Upper lobe of left lung (tissue), 6 donors: ENCODE measurements around the gene APBB2. TPM values are rescaled to one million over a fixed set of nuclear protein-coding genes. Genes with fewer than 3 reads are reported as not detected.

Experiments
- ATAC-seq, 2 donors: fragments of 200-7000 bp; cut with Tn5 transposase; one replicate each; pipeline ENCODE4 v1.9.1; 2022; ENCODE audit warnings: mild to moderate bottlenecking in 2 of 2, moderate library complexity in 2 of 2; ENCODE audit not compliant: low FRiP score in 2 of 2
- DNase-seq, 2 donors: peaks; one replicate each; pipeline ENCODE4 v3.0.0-alpha.2; 2019 to 2020
- H3K27ac ChIP-seq, 4 donors: fragments of 200-600 bp; sonication (generic); one replicate each; pipeline ENCODE4 v1.5.1; 2016 to 2019
- H3K27me3 ChIP-seq, 4 donors: fragments of 200-600 bp; sonication (generic); one replicate each; pipeline ENCODE4 v1.5.1; 2017 to 2019
- H3K36me3 ChIP-seq, 4 donors: fragments of 200-600 bp; sonication (generic); one replicate each; pipeline ENCODE4 v1.5.1; 2016 to 2019
- H3K4me1 ChIP-seq, 4 donors: fragments of 200-600 bp; sonication (generic); one replicate each; pipeline ENCODE4 v1.5.1; 2018 to 2019
- H3K4me3 ChIP-seq, 4 donors: fragments of 200-600 bp; sonication (generic); one replicate each; pipeline ENCODE4 v1.5.1; 2017 to 2019; ENCODE audit warnings: mild to moderate bottlenecking in 2 of 4, moderate library complexity in 1 of 4
- H3K9me3 ChIP-seq, 4 donors: fragments of 200-600 bp; sonication (generic); one replicate each; pipeline ENCODE4 v1.5.1; 2018 to 2019
- EP300 ChIP-seq, 4 donors: sonication (generic); formaldehyde crosslinking; IDR thresholded peaks; one replicate each; pipeline ENCODE4 v1.5.1; 2017; ENCODE audit warnings: antibody characterized with exemption in 4 of 4, control low read depth in 2 of 4
- POLR2A ChIP-seq, 4 donors: fragments of 450-650 bp; IDR thresholded peaks; one replicate each; pipeline ENCODE4 v1.5.1; 2016 to 2017; ENCODE audit warnings: antibody characterized with exemption in 4 of 4, mild to moderate bottlenecking in 2 of 4
- POLR2AphosphoS5 ChIP-seq, 2 donors: sonication (generic); formaldehyde crosslinking; IDR thresholded peaks; one replicate each; pipeline ENCODE4 v1.5.1; 2017; ENCODE audit warnings: antibody characterized with exemption in 2 of 2
- WGBS, 2 donors: methylation state at CpG; one replicate each; pipeline ENCODE4 v1.1.5; 2017 to 2018; 5-methylcytosine and 5-hydroxymethylcytosine counted together
- total RNA-seq, 6 donors: library from RNA; depleted of rRNA in 4 of 6; stranded (reverse); fragments of >200 nt in 4 of 6; gene quantifications; one replicate each; pipeline versions ENCODE4 v1.1.0 to v1.2.1, GENCODE V29; 2016 to 2021
- TF ChIP-seq, protein P1 (sequence below), 6 experiments: fragments of 450-650 bp in 4 of 6; fragments of 200-600 bp in 2 of 6; sonication (generic) in 2 of 6; IDR thresholded peaks; one replicate each; pipeline ENCODE4 v1.5.1; 2016 to 2019; ENCODE audit warnings: antibody characterized with exemption in 6 of 6
- donor health status: DM: no; HTN: no; CAD: no; lungs with moderate emphysema.
- donor health status: DM: no; HTN: yes; CAD: no; lungs with severe emphysema.

Gene APBB2
- total RNA-seq, 6 donors from 2014 or later: 69.5 to 168 (median 102) TPM

DNA sequence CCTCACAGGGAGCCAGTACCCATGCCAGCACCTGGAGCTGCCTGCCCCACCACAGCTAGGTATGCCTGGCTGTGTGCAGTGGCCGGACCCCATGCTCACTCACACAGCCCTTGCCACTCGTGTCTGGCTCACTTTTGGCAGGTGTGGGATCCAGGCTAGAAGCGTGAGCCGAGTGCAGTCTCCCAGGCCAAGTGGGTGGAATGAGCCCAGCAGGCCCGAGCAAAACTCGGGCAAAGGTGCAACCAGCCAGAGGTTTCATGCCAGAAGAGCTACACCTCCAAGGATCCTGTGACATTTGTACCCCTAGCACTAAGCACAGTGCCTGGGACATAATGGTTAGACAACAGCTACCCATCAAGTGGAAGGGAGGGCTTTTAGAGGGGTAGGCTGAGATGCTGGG lies 246.8 kb downstream of the APBB2 start:
- Histone ChIP-seq H3K4me3 (no peak overlapping the region), H3K27ac (no peak overlapping the region), H3K36me3 (peaks cover 0 to 3% (median 0%) of the 10 kb centered on the region in 4 donors), H3K27me3 (no peaks in the 10 kb centered on the region), H3K4me1 (peaks cover 0 to 6% (median 0%) of the 10 kb centered on the region in 4 donors), H3K9me3 (no peaks in the 10 kb centered on the region)
- WGBS, 2 donors: 80 to 95% methylated on average over 2 to 6 of the region's 6 CpGs
- ATAC-seq (no peak), DNase-seq (no peak)
- no peak for TF ChIP-seq EP300 (IDR thresholded peaks at IDR 0.05)
- TF ChIP-seq POLR2AphosphoS5 (IDR thresholded peaks at IDR 0.05): no peak
- TF ChIP-seq POLR2A (IDR thresholded peaks at IDR 0.05): no peak
- TF ChIP-seq, protein P1, sequence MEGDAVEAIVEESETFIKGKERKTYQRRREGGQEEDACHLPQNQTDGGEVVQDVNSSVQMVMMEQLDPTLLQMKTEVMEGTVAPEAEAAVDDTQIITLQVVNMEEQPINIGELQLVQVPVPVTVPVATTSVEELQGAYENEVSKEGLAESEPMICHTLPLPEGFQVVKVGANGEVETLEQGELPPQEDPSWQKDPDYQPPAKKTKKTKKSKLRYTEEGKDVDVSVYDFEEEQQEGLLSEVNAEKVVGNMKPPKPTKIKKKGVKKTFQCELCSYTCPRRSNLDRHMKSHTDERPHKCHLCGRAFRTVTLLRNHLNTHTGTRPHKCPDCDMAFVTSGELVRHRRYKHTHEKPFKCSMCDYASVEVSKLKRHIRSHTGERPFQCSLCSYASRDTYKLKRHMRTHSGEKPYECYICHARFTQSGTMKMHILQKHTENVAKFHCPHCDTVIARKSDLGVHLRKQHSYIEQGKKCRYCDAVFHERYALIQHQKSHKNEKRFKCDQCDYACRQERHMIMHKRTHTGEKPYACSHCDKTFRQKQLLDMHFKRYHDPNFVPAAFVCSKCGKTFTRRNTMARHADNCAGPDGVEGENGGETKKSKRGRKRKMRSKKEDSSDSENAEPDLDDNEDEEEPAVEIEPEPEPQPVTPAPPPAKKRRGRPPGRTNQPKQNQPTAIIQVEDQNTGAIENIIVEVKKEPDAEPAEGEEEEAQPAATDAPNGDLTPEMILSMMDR (IDR thresholded peaks at IDR 0.05): no peak

DNA sequence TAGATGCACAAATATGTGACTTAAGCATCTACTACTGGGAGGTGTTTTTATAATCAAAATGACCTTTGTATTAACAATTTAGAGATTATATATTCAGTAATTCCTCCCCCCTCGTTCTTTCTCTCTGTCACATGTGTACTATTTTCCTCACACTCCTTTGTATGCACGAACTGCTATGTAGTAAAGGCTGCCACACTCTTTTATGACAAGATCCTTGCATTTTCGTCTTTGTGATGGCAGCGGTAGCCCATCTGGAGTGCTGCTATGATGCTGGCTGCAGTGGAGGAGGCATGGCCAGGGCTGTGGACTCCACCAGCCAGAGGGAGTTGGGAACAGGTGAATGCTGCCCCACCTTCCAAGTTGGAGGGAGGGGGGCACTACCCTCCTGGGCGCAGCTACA lies 248.3 kb downstream of the APBB2 start:
- TF ChIP-seq POLR2A (IDR thresholded peaks at IDR 0.05): no peak
- TF ChIP-seq, protein P1 (IDR thresholded peaks at IDR 0.05): no peak
- TF ChIP-seq EP300 (IDR thresholded peaks at IDR 0.05): no peak
- no peak for TF ChIP-seq POLR2AphosphoS5 (IDR thresholded peaks at IDR 0.05)
- H3K27ac ChIP-seq: no peak overlapping the region
- peaks cover 0 to 9% (median 0%) of the 10 kb centered on the region in 4 donors for H3K4me1 ChIP-seq
- no peak for DNase-seq
- H3K36me3 ChIP-seq: peaks cover 0 to 3% (median 0%) of the 10 kb centered on the region in 4 donors
- H3K9me3 ChIP-seq: no peaks in the 10 kb centered on the region
- H3K4me3 ChIP-seq: no peak overlapping the region
- 81 to 90% methylated on average over 5 of the region's 5 CpGs for WGBS, 2 donors
- H3K27me3 ChIP-seq: no peaks in the 10 kb centered on the region
- ATAC-seq: no peak

DNA sequence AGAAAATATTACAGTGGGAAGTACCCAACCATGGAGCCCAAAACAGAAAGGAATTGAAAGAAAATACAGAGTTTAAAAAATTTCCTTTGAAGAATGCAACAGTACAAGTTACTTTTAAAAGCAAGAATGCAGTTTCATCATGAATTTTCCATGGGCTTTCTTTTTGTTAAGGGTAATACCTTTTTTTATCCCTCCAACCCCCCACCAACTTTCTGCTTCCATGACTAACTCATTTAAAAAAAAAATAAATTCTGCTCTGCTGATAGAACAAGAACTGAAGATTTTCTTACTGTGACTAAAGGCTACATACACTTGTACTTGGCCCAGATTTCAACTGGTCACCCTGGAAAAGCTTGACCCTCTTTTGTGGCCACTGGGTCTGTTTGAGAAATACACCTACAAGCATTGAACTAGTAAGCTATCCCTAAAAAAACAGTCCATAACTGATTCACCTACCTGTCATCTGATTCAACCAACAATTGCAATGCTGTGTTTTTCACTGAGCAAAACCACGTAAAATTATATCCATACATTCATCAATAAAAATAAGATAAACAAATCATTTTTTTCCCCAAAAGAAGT lies 250.4 kb downstream of the APBB2 start:
- Histone ChIP-seq H3K27ac (no peak overlapping the region), H3K4me3 (no peak overlapping the region), H3K36me3 (peaks cover 0 to 3% (median 0%) of the 10 kb centered on the region in 4 donors), H3K27me3 (no peaks in the 10 kb centered on the region), H3K4me1 (peaks cover 0 to 9% (median 0%) of the 10 kb centered on the region in 4 donors), H3K9me3 (no peaks in the 10 kb centered on the region)
- TF ChIP-seq POLR2A (IDR thresholded peaks at IDR 0.05): no peak
- TF ChIP-seq, protein P1 (IDR thresholded peaks at IDR 0.05): no peak
- TF ChIP-seq POLR2AphosphoS5 (IDR thresholded peaks at IDR 0.05): no peak
- no peak for TF ChIP-seq EP300 (IDR thresholded peaks at IDR 0.05)
- WGBS, 2 donors: 85 to 93% methylated on average over 1 of the region's 1 CpG
- ATAC-seq (no peak), DNase-seq (no peak)

DNA sequence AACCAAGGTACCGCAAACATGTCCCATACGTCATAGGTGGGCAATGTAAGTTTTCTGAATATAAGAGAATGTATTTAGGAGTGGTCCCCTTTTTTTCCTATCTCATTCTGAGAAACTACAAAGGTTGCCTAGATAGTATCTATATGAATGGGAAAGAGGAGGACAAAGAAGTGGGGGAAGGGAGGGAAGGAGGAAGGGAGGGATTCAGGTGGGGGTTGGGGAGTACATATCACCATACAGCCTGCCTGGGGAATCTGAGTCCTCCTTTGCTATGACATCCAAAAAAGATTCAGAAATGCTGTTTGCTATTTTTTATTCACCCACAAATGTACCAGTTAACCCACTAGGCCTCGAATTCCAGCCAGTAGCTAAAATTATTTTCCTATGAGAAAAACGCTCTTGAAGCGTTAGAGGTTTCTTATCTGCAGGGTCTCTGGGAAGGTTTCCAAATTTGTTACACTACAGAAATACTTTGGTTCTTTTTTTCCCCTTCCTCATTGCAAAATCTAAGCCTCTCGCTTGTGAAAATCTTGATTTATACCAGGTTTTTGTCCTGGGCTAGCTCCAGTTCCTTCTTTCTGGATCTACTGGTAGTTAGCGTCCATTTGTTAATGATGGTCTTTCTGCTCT lies 251.7 kb downstream of the APBB2 start:
- Histone ChIP-seq H3K36me3 (peaks cover 0 to 3% (median 0%) of the 10 kb centered on the region in 4 donors), H3K27me3 (no peaks in the 10 kb centered on the region), H3K27ac (no peak overlapping the region), H3K9me3 (no peaks in the 10 kb centered on the region), H3K4me3 (no peak overlapping the region), H3K4me1 (peaks cover 0 to 7% (median 0%) of the 10 kb centered on the region in 4 donors)
- 67 to 72% methylated on average over 7 of the region's 7 CpGs for WGBS, 2 donors
- TF ChIP-seq POLR2AphosphoS5 (IDR thresholded peaks at IDR 0.05) (no peak), EP300 (IDR thresholded peaks at IDR 0.05) (no peak), POLR2A (IDR thresholded peaks at IDR 0.05) (no peak)
- no peak for DNase-seq
- no peak for ATAC-seq

DNA sequence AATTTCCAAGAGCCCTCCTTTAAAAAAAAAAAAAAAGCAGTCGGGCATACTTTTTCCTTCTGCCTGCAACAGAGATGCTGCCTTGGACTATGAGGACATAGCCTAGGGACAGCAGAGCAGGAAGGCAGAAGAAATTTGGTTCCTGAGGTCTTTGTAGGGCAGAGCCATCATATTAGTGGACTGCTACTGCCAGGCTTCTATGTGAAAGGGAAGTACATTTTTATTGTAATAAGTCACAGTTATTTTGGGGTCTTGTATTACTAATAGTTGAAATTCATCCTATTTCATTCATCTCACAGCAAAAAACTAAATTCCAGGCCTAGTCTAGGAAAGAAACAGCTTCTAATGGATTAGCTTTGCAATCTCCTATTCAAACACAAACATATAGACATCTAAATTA lies 253.4 kb downstream of the APBB2 start:
- 100% methylated on average over 1 of the region's 1 CpG for WGBS, 2 donors

More for the DNA sequence above, 253.4 kb downstream of the APBB2 start:
- H3K4me1 ChIP-seq: peaks cover 0 to 3% (median 0%) of the 10 kb centered on the region in 4 donors
- H3K9me3 ChIP-seq: no peaks in the 10 kb centered on the region
- no peak overlapping the region for H3K4me3 ChIP-seq
- ATAC-seq: no peak
- no peak for DNase-seq
- TF ChIP-seq POLR2A (IDR thresholded peaks at IDR 0.05) (no peak), EP300 (IDR thresholded peaks at IDR 0.05) (no peak), POLR2AphosphoS5 (IDR thresholded peaks at IDR 0.05) (no peak)
- TF ChIP-seq, protein P1 (IDR thresholded peaks at IDR 0.05): no peak
- H3K36me3 ChIP-seq: no peaks in the 10 kb centered on the region
- no peaks in the 10 kb centered on the region for H3K27me3 ChIP-seq
- no peak overlapping the region for H3K27ac ChIP-seq
